HG03108 (cell line): ENCODE results near the gene MROH2B.
"Not testable (repeated sequence)": the region's sequence is repeated elsewhere in the genome, so short reads cannot be mapped to it uniquely, and the experiment has no call there.

Experiments
- ATAC-seq: cut with Tn5 transposase; IDR thresholded peaks from one replicate; pipeline ENCODE4 v1.9.1; 2021; ENCODE audit warnings: moderate library complexity; ENCODE audit not compliant: unreplicated experiment

Gene MROH2B

GRCh38 chr5:41032973-41033372 lies 38.2 kb downstream of the MROH2B start:
- no peak for ATAC-seq

GRCh38 chr5:41022600-41022999 lies 48.5 kb downstream of the MROH2B start:
- not testable (repeated sequence) for ATAC-seq

GRCh38 chr5:41012318-41012717 lies 58.8 kb downstream of the MROH2B start:
- no peak for ATAC-seq

- no peak for ATAC-seq
These were observed 60.6 kb downstream of the MROH2B start for GRCh38 chr5:41010572-41010971.

- no peak for ATAC-seq
These were observed 61.9 kb downstream of the MROH2B start for GRCh38 chr5:41009232-41009631.

- ATAC-seq: no peak
These were observed 66.2 kb downstream of the MROH2B start for GRCh38 chr5:41004931-41005330.

GRCh38 chr5:41003670-41004376 lies 67.3 kb downstream of the MROH2B start:
- no peak for ATAC-seq

- no peak for ATAC-seq
These were observed 71.2 kb downstream of the MROH2B start for GRCh38 chr5:40999966-41000365.

GRCh38 chr5:40999142-40999541 lies 72.0 kb downstream of the MROH2B start:
- ATAC-seq: no peak

GRCh38 chr5:40995801-40996586 lies 75.1 kb downstream of the MROH2B start:
- ATAC-seq: no peak

- no peak for ATAC-seq
These were observed 79.1 kb downstream of the MROH2B start for GRCh38 chr5:40991981-40992559.

GRCh38 chr5:40991168-40991980 lies 79.8 kb downstream of the MROH2B start:
- ATAC-seq: no peak

- no peak for ATAC-seq
These were observed 82.2 kb downstream of the MROH2B start for GRCh38 chr5:40988746-40989510.

- no peak for ATAC-seq
These were observed 83.8 kb downstream of the MROH2B start for GRCh38 chr5:40987349-40987748.

GRCh38 chr5:40986666-40987065 lies 84.5 kb downstream of the MROH2B start:
- no peak for ATAC-seq

- ATAC-seq: no peak
These were observed 85.6 kb downstream of the MROH2B start for GRCh38 chr5:40985501-40985900.

GRCh38 chr5:40984884-40985283 lies 86.3 kb downstream of the MROH2B start:
- ATAC-seq: no peak

GRCh38 chr5:40983781-40984180 lies 87.4 kb downstream of the MROH2B start:
- ATAC-seq: no peak

- no peak for ATAC-seq
These were observed 89.7 kb downstream of the MROH2B start for GRCh38 chr5:40981420-40981819.

- ATAC-seq: no peak
These were observed 94.3 kb downstream of the MROH2B start for GRCh38 chr5:40976836-40977235.
